ENCODE measurements around the gene TBC1D16. TPM values are rescaled to one million over a fixed set of nuclear protein-coding genes. Genes with fewer than 3 reads are reported as not detected.
A peak's percentile ranks its signal among the peaks of the same experiment; 100 is the strongest.

TBC1D16 gene
- total RNA-seq, 1 experiment from 2014 or later, result 15.3 TPM

- DNase-seq (ENCODE audit: low read depth), result no peak
Observed at GRCh38 chr17:80025140-80025539, 10.5 kb downstream of the TBC1D16 start.

GRCh38 chr17:80024206-80024972, 11.3 kb downstream of the TBC1D16 start:
- no peak for DNase-seq (ENCODE audit: low read depth)

DNA sequence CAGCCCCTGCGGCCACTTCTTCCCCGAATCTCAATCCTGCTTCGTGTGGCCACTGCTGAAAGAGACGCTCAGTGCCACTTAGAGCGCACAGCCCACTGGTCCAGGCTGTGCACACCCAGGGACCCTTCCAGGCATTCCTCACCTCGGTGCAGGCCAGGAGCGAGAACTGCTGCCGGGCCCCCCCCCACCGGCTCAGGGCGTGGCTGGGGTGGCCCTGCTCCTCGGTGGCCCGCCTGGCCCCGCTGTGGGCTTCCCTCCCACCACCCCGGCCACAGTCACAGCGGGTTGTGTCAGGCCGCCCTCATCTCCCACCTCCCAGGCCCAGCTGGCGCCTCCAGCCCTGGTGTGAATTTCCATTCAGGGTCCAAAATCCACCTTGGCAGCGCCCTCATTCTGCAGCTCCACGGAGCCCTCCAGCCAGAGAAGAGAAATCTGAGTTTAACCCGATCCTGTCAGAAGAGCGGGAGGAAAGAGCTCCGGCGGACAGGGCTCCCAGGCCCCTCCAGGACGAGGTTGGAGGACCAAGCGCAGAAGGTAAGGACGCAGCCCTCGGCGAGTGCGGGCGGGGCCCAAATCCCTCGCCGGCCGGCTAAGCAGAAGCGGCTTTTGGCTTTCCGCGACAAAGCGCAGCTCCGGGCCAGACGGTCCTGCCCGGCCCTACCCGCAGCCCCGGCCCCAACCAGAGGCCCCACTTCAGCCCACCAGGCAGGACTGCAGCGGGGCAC, 12.0 kb downstream of the TBC1D16 start:
- DNase-seq (ENCODE audit: low read depth), result no peak

DNA sequence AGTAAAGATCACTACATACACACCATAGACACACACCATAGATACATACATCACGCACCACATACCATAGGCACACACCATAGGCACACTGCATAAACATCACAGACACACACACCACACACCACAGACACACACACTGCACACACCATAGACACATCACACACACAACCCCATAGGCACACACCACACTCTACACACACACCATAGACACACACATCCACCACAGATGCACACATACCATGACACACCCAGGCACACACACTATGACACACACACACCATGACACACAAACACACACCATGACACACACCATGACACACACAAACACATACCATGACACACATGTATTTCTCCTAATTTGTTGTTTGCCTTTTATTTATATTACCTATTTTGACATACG, 14.1 kb downstream of the TBC1D16 start:
- no peak for DNase-seq (ENCODE audit: low read depth)

DNA sequence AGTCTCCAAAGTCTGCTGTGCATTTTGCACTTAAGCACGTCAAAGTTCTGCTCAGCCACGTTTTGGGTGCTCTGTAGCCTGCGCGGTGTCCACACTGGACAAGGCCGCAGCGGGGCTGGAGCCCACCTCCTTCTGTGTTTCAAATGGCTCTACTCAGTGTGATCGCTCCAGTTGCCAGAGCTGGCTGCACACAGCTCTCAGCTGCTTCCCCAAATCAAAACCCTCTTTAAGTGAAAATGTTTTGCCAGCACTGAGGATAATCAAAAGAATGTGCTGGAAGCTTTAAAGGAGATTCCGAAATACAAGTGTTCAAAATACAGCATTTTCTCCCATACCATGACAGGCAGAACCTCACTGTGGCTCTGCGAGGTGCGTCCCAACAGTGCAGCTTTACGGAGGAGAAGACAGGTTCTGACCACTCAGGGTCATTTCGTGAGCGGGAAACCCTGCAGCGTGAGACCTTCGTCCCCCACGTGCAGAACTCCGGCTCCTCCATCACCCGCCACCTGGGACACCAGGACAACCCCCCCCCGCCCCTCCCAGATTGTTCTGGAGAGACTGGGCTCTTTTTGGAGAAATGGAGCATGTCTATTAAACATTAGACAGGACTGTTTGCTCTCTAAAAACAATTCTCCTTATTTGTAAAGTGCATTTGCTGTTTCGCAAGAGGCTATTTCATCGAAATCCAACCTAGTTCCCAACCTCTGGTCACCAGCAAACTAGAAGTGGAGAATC, 16.6 kb downstream of the TBC1D16 start:
- no peak for DNase-seq (ENCODE audit: low read depth)

DNA sequence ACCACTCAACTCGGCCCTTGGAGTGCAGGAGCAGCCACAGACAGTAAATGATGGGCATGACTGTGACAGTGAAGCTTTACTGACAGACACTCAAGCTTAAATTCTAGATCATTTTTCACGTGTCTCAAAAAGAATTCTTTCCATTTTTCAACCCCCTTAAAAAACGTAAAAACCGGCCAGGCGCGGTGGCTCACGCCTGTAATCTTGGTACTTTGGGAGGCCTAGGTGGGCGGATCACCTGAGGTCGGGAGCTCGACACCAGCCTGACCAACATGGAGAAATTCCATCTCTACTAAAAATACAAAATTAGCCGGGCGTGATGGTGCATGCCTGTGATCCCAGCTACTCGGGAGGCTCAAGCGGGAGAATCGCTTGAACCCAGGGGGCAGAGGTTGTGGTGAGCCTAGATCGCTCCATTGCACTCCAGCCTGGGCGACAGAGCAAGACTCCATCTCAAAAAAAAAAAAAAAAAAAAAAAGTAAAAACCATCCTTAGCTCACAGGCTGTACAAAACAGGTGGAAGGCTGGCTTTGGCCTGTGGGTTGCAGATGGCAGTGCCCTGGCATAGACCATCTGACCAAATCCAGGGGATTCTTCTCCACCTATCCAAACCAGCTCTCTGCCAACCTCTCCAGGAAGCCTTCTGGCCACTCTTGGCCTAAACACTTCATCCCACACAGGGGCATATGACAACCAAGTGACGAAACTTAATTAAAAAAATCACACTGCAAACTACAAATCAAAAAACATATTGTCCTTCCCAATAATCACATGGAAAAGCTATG, 18.3 kb downstream of the TBC1D16 start:
- DNase-seq (ENCODE audit: low read depth), result no peak

DNA sequence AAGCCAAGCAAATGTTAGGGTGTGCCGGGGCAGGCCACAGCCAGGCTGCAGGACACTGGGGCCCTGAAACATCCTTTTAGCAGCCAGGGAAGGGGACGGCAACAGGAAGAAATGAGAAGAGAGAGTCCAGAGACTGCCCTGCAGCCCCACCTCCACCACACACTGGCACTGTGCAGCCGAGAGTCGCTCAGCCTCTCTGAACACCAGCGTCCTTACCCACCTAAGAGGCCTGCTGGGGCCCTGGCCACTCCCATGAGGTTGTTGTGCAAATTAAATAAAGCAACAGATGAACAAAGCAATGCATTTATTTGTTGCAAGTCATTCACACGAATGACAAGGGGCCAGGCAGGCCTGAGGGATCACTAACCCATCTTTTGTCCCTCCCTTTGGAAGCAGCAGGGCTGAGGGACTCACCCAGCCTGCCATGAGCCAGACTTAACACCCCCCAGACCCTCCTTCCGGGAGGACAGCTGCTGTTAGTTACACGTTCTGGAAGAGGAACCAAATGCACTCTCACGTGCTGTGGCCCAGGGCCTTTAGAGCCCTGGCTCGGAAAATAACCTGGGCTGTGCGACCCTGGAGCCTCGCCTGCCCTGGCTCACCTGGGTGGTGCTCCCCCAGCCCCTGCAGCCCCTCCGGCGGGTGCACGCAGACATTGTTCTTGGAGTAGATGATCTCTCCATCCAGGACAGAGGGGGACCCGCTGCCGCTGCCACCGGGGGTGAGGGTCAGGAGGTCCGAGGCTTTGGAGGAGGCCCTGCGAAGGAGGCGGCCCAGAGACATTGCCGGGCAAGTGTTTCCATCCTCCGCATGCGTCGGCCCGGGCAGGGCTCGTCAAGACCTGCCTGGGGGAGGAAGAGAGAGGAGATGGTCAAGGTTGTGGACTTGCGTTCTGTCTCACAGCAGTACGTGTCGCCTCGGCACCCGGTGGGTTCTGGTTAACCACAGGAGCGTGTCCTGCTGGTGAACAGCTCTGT, 22.6 kb downstream of the TBC1D16 start:
- DNase-seq (ENCODE audit: low read depth), result no peak

- no peak for DNase-seq (ENCODE audit: low read depth)
Observed at GRCh38 chr17:80011989-80012555, 23.6 kb downstream of the TBC1D16 start.

GRCh38 chr17:80010283-80010858, 25.3 kb downstream of the TBC1D16 start:
- DNase-seq (ENCODE audit: low read depth), result no peak

DNA sequence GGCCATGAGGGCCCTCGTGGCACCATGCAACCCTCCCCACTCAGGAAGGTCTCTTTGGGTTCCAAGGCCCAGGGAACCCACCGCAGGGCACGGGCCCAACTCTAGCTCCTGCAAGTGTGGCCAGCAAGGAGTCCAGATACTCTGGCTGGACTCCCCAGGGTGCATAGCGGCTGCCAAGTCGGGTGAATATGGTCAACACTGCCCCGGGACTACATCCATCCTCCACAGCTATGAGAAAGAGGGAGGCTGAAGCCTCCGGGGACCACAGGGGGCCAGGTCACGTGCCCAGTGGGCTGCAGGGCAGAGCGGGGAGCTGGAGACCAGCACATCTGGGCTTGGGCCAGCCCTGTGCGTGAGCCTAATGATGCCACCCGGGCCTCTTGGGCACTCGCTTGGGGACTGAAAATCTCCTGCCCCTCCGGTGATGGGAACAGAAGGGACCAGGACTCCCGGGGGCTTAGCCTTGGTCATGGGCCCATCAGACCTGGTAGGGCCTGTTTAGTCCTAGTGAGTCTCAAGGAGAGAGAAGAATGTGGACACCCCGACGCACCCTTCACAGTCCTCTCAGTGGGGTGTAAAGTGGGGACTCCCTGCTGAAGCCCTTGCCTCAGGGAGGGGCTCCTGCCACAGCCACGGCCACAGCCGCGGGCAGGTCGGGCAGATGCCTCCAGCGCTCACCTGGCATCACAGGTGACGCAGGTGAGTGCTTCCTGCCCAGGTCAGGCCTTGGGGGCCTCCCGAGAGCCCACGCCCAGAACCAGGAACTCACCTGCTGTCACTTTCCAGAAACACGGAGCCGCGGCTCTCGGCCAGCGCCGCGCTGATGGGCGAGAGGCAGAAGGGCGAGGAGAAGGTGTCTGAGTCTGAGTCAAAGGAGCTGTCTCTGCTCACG, 26.0 kb downstream of the TBC1D16 start:
- DNase-seq (ENCODE audit: low read depth), result no peak

- no peak for DNase-seq (ENCODE audit: low read depth)
Observed at GRCh38 chr17:80008848-80009247, 26.8 kb downstream of the TBC1D16 start.

GRCh38 chr17:80008383-80008840, 27.3 kb downstream of the TBC1D16 start:
- DNase-seq (ENCODE audit: low read depth), result peak; percentile 62

- no peak for DNase-seq (ENCODE audit: low read depth)
Observed at GRCh38 chr17:80007939-80008338, 27.7 kb downstream of the TBC1D16 start.

- DNase-seq (ENCODE audit: low read depth), result no peak
Observed at GRCh38 chr17:80006811-80007752, 28.6 kb downstream of the TBC1D16 start.

DNA sequence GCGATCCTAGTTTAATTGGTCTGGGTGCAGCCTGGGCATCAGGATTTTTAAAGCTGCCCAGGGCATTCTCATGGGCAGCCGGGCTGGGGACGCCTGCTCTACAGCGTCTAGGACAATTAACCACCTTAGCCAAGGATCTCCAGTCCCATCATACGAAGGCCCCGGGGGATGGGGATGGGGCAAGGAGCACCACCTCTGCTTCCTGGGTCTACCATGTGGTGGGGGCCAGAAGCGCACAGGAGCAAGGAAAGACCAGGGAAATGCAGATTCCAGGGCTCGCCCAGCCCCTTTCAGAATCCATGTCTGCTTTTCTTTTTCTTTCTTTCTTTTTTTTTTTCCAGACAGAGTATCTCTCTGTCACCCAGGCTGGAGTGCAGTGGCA, 29.3 kb downstream of the TBC1D16 start:
- no peak for DNase-seq (ENCODE audit: low read depth)

- DNase-seq (ENCODE audit: low read depth), result peak; percentile 33
Observed at GRCh38 chr17:80005360-80006338, 30.0 kb downstream of the TBC1D16 start.
